HS-5 (cell line): ENCODE measurements around the gene NIF3L1.

Experiments used
- DNase-seq: peaks from one replicate; pipeline ENCODE4 v3.0.0-alpha.2; 2012; ENCODE audit warnings: low read depth

The NIF3L1 gene, protein sequence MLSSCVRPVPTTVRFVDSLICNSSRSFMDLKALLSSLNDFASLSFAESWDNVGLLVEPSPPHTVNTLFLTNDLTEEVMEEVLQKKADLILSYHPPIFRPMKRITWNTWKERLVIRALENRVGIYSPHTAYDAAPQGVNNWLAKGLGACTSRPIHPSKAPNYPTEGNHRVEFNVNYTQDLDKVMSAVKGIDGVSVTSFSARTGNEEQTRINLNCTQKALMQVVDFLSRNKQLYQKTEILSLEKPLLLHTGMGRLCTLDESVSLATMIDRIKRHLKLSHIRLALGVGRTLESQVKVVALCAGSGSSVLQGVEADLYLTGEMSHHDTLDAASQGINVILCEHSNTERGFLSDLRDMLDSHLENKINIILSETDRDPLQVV

DNA sequence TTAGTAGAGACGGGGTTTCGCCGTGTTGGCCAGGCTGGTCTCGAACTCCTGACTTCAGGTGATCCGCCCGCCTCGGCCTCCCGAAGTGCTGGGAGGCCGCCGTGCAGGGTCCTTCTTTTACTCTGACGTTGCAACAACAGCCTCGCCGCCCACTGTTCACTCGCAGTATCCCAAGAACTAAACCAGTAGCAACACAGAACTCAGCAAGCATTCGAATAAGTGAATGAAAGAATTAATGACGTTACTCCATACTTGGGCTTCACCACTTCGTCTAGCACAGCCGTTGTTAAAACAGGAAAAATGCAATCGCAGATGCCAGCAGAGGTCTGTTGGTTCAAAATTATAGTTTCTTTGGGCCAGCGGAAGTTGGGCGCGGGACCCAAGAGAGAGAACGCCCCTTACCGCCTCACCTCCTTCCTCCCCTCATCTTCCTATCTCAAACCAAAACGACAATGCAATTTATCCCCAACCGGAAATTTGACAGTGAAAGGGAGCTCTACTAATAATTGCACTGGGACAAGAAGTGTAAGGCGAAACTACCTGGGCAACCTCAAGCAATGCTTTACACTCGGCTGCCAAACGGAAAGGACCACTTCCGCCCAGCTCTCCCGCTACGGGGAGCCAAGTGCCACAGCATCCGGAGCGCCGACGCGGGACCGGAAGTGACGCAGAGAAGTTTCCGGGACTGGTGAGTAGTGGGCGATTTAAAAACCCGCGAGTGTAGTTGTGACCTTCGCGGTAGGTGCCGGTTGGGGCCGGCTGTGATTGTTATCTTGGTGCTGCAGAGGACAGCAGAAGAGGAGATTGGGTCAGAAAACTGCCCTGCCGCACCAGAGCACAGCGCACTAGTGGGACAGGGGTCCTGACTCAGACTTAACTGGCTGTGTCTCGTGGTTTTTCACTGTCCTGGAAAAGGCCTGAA, at the start of gene NIF3L1, which contains the start of gene PPIL3:
Gene NIF3L1 (plus strand): TSS at position 668 of the 922 bp plus-strand sequence. CDS start 2,573 bp downstream, outside the sequence.
Gene PPIL3 (minus strand): TSS at position 374 of the 922 bp plus-strand sequence. CDS start 1,462 bp downstream, outside the sequence.
- DNase-seq = peak; percentile 97

DNA sequence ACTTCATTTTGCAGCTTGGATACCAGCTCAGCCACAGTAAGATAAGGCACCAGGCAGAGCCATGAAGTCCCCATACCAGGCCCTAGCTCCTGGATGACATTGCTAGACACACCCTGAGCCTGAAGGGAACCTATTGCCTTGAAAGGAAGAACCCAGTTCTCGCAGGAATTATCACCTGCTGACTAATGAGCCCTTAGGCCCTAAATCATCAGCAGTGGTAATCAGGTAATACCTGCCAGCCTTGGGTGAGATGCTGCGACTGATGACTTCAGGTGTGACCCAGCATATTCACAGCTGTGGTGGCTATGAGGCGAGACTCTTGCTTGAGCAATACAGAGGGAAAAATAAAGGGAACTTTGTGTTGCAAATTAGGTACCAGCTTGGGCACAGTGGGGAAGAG, 49.7 kb upstream of the NIF3L1 start:
- DNase-seq = no peak

DNA sequence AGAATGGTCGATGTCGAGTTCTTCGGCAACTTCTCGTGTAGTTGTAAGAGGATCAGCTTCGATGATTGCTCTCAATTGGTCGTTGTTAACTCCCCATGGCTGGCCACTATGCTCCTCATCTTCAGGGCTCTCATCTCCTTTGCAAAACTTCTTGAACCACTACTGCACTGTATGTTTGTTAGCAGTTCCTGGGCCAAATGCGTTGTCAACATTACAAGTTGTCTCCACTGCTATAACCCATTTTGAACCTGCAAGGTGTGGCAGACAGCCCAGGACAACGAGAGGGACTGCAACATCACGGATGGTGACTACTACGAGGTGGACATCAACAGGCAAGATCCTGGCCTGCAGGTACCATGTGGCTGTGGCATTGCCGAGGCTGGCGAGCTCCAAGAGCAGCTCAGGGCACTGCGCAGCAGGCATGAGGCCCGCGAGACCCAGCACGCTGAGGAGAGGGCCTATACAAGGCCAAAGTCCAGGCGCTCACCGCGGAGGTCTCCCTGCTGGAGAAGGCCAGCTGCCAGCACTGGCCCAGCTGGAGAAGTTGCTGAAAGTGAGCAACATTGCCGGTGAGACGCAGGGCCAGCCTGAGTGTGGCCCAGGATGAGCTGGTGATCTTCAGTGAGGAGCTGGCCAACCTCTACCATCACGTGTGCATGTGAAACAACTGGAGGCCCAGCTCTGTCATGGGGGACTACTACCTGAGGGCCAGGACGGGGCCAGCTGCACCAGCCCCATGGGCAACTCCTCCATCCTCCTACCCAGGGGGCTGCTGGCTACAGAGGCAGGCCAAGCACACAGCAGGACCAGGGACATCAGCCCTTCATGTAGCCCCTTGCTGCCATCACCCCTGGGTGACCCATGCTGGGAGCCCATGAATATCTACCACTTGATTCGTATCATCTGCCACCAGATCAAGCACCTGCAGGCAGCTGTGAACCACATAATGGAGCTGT, 44.9 kb upstream of the NIF3L1 start:
- DNase-seq = no peak

DNA sequence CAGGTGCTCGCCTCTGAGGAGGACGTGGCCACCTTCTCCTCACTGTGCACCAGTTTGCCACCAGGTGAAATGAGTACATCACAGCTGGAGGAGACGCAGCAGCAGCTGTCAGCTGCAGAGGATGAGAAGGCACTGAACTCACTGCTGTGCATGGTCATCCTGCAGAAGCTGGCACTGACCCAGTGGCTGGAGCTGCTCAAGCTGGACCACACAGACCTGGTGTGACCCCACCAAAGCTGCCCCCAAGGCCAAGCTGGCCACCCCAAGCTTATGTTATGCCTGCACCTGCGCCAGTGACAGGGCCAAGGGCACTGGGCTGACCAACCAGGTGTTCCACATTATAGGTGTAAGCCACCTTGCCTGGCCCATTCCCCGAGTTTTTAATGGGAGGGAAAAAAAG, 44.0 kb upstream of the NIF3L1 start:
- DNase-seq = no peak

DNA sequence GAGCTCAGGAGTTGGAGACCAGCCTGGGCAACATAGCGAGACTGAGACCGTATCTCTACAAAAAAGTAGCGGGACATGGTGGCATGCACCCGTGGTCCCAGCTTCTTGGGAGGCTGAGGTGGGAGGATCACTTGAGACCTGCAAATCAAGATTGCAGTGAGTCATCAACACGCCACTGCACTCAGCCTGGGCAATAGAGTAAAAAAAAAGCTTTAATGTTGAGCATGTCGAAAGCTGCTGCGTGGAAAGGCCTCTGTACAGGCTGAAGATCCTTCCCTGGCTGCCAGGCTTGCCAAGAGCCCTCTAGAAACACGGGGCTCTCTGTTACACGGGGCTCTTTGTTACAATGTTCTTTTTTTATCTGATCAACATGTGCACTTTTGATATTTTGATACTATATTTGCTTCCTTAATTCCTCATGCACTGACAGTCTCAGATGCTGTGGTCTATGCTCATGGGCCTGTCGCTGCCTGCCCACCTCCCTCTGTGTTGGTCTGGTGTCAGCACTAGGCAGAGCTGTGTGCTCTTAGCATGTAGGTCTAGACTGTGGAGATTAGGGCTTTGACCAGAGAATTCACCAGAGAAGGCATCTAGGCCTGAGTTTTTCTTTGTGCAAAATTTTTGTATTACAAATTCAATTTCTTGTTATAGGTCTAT, 43.4 kb upstream of the NIF3L1 start:
- DNase-seq = no peak

DNA sequence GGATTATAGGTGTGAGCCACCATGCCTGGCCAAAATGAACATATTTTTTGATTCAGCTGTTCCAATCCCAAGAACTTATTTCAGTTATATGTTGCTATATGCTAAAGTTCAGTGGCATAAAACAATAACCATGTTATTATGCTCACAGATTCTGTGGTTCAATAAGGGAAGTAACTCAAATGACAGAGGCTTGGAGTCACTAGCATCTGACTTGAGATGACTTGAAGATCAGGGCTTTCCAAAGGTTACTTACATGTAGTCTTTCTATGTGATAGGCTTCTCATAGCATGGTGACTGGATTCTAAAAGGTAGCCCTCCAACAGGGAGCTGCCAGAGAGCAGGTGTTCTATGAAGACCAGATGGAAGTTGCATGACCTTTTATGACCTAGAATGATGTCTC, 41.9 kb upstream of the NIF3L1 start:
- no peak for DNase-seq

DNA sequence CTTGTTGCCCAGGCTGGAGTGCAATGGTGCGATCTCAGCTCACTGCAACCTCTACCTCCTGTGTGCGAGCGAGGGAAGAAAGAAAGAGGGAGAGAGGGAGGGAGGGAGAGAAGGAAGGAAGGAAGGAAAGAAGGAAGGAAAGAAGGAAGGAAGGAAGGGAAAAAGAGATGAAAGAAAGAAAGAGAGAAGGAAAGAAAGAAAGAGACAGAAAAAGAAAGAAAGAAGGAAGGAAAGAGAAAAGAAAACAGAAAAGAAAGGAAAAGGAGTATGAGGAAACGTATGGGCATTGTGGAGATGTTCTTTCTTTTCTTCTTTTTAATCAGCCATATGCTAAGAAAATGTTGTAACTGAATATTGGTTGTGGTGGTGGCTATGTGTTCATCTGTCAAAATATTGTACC, 41.2 kb upstream of the NIF3L1 start:
- no peak for DNase-seq

DNA sequence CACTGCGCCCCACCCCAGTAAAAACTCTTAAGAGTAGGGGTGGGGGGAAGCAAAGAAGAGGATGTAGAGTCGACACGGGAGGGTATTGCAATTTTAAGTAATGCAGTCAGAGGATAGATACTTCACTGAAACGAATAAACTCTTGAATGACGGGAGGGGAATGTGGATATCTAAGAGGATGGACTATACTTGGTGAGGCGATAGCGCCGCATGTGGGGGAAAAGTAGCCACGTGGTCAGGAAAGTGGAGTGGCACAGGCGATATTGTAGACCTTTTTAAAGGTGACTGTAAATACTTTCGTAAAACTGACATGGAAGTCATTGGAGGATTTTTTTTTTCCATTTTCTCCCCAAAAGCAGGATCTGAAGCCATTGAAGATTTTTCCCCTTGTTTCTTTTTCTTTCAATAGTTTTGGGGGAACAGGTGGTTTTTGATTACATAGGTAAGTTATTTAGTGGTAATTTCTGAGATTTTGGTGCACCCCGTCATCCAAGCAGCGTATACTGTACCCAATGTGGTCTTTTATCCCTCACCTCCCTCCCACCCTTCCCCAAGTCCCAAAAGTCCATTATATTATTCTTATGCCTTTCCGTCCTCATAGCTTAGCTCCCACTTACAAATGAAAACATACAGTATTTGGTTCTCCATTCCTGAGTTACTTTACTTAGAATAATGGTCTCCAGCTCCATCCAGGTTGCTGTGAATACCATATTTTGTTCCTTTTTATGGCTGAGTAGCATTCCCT, 38.5 kb upstream of the NIF3L1 start:
- DNase-seq = no peak

DNA sequence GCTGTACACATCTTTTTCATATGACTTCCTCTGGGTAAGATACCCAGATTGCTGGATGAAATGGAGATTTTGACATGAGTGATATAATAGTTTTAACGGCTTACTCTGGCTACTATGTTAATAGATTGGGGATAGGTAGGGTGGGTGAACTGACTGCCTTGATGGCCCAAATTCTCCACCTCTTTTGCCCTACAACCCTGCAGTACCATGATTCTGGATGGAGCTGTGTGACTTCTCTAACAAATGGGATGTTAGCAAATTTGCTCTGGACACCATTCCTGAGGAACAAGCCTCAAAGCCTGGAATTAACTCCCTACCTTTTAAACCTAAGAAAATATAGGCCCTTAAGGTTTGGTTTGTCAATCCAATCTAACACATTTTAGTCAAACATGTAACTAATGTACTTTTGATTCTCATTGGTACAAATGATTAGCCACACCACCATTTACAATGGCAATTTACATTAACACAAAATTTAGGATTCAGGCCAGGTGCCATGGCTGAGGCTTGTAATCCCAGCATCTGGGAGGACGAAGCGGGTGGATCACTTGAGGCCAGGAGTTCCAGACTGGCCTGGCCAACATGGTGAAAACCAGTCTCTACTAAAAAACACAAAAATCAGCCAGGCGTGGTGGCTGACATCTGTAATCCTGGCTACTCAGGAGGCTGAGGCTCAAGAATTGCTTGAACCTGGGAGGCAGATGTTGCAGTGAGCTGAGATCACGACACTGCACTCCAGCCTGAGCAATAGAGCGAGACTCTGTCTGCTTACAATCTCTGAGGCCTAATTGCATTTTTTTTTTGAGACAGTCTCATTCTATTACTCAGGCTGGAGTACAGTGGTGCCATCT, 37.5 kb upstream of the NIF3L1 start:
- no peak for DNase-seq

DNA sequence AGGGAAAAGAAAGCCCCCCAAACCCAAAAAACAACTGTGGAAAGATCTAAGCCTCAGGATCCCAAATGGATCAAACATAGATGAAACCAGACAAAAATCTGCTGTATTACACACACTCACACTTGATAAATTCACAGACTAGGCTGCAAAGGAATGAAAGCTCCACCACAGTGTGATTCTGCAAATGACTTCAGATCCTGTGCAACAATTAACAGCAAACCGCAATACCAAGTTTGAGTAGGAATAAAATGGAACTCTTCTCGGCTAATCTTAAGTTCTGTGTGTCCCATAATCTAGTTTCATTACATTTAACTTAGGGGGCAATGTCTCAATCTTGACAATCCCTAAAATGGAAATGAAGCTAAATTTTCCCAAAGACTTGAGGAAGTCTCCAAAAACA, 36.6 kb upstream of the NIF3L1 start:
- DNase-seq = no peak

DNA sequence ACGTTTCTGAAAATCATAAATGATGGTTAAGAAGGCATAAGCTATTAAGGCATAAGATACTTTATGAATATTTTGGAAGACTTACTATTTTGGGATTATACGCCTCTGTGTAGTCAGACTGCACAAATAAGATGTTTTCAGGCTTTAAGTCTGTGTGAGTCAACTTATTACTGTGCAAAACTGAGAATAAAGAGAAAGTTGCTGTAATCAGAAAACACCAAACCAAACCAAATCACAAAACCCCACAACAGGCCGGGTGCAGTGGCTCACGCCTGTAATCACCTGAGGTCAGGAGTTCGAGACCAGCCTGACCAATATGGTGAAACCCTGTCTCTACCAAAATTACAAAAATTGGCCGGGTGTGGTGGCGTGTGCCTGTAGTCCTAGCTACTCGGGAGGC, 32.4 kb upstream of the NIF3L1 start:
- DNase-seq = no peak

DNA sequence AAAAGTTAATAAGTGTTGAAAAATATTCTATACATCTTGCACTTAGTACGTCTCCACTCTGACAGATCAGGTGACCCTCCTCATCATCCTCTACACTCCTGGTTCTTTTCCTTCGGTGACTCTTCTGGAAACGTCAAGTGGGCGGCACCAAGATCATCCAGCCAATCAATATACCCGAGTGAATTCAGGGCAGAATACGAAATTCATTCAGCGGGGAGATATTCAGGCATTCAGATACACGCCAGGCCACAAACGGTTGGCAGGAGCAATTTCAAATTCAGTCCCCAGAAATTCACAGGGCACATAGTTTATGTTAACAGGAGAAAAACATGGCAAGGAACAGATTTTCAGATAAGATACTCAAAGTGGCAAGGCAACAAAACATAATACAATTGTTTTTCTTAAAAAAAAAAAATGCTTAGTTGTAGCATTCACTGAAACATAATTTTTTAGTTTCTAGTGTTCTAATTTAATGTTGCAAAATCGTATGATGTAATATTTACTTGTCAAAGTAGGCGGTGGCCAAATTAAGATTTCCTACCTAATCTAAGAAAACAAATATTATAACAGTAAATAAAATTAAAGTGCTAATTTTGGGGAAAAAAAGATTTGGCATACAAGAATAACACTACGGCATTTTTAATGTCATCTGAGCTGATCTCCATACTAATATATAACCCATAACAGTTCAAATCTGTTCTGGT, 28.9 kb upstream of the NIF3L1 start:
- DNase-seq = no peak

DNA sequence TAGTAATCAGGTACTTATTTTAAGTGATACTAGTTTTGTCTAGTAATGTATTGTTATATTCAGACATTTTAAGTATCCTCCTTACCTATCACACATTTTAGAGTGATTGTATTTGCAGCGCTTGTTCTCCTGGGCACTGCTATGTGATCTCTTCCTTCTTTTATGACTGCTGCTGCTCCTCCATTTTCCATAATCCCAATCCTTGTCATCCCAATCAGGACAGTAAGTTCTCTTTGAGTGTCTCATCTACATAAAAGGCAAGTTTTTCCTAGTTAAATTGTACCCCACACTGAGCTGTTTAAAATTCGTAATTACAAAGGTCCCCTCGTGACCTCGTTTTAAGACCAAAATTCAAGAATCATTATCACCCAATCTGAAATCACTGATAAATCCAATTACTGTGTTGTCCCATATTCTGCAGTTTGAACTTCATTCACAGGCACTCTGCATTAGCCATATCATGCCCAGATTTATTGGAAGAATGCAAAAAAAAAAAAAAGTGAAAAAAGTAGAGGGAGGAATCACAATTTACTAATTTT, 27.5 kb upstream of the NIF3L1 start:
- DNase-seq = no peak

DNA sequence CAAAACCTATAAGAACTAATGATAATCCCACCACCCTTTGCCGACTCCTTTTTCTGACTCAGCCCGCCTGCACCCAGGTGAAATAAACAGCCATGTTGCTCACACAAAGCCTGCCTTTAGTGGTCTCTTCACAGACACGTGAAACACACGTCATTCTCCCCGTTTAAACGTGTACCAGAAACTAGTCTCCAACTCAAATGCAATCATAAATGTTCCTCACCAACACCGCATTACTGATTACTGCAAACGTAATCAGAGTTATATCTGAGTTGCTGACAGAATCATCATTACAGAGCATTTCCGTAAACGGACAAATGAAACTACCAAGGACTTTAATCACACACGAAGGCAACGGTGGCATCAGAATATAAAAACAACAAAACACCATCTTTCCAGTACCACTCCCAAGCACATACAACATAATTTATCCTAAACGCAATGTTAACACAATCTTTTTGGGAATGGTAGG, 26.6 kb upstream of the NIF3L1 start:
- peak; percentile 56 for DNase-seq

DNA sequence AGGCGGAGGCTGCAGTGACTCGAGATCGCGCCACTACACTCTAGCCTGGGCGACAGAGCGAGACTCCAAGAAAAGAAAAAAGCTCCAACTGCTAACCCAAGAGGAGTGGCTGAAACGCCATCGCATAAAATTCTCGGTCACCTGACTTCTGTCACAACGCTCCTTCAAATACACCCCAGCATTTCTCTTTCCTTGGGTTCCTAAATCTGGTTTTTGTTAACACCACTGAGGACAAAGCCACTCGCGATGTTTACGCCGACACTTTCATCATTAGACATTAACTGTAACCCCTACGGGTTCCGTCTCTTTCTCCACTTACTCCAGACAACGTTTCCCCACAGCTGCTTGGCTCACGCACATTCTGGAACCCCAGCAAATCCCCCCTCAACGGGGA, 25.4 kb upstream of the NIF3L1 start:
- DNase-seq = no peak

DNA sequence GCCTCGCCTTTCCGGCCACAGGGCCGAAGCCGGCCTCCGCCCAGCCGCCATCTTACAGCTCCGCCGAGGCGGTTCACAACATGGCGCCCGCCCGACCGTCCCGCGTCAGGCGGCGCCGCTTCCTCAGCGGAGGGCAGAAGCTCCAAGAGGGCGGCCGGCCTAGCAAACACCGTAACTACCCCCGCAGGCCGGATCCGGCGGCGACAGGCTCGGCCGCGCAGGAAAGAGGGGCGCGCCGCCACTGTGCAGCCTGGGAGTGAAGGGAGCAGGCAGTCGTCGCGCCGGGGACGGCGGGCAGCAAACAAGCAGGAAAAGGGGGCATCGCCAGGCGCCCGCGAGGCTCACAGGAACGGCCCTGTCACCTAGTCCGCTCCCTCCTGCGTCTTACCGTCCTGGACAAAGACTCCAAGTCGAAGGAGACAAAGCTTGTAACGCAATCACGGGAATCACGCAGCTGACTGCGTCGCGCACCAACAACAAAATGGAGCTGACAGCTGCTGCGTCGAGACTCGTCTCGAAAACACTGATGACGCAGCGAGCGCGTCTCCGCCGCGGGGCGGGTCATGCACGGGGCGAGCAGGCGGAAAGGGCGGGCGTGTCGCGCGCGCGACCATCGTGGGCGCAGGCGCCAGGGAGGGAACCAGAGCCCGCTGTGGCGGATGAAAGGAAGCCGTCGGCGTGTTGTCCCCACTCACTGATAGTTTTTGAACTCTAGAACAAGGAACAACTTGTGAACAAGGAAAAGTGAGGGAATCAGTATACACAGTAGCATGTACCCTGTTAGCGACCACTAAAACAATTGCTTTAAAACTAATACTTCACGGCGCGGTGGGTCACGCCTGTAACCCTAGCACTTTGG, 24.8 kb upstream of the NIF3L1 start, which contains the start of gene CLK1:
Gene CLK1 (minus strand): TSS at position 483 of the 859 bp plus-strand sequence. CDS start 2,796 bp downstream, outside the sequence.
- DNase-seq = peak; percentile 83

DNA sequence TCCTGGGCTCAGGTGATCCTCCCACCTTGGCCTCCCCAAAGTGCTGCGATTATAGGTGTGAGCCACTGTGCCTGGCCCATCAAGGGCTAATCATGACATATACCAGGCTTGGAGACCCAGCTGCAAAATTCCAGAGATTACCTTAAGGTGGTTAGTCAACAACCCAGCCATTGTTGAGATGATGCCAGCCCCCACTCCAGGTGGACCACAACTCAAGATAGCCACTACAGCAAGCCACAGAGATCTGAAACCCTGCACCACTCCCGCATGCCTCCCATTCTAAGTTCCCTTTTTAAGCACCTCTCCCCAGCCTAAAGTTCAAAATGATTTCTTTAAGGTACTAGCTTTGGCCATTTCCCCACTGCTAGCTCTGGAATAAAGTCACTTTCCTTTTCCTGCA, 20.2 kb upstream of the NIF3L1 start:
- DNase-seq = no peak
